HL-60 (cell line): ENCODE measurements around the gene FBLIM1.

Source experiments
- GABPA ChIP-seq: IDR thresholded peaks from 2 replicates; pipeline ENCODE4 v1.6.1; 2012; ENCODE audit warnings: low read depth
- POLR2AphosphoS5 ChIP-seq: IDR thresholded peaks from 2 replicates; pipeline ENCODE4 v1.6.1; 2012; ENCODE audit warnings: low read depth
- TF ChIP-seq, protein P1 (sequence below): IDR thresholded peaks from one replicate; pipeline ENCODE4 v1.5.1; 2011; ENCODE audit warnings: low read length, control low read depth, inconsistent platforms; ENCODE audit not compliant: insufficient read depth
- TF ChIP-seq, protein P2 (sequence below): IDR thresholded peaks from 2 replicates; pipeline ENCODE4 v1.6.1; 2012; ENCODE audit warnings: low read depth; ENCODE audit not compliant: insufficient replicate concordance

DNA sequence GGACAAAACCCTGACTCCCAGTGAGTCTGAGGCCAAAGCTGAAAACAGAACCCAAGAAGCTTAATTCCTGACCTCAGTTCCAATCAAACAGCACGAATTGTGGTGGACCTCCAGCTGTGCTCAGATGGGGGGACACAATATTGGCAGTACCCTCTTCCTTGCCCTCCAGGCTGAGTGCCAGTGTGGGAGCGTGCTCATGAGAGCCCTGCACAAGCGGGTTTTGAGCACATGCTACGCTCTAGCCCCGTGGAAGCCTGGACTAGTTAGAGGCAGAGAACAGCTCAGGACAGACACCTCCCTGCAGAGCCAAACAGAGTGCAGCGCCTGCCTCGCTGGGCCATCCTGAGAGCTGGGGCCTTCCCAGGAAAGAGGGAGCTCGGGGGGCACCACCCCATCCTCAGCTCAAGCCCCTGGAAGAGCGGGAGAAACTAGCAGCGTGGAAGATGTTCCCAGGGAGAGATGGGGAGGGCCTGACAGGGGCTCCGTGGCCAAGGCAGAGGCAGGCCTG, 25.3 kb upstream of the FBLIM1 start:
- TF ChIP-seq GABPA (no peak), POLR2AphosphoS5 (no peak)
- TF ChIP-seq, protein P1, sequence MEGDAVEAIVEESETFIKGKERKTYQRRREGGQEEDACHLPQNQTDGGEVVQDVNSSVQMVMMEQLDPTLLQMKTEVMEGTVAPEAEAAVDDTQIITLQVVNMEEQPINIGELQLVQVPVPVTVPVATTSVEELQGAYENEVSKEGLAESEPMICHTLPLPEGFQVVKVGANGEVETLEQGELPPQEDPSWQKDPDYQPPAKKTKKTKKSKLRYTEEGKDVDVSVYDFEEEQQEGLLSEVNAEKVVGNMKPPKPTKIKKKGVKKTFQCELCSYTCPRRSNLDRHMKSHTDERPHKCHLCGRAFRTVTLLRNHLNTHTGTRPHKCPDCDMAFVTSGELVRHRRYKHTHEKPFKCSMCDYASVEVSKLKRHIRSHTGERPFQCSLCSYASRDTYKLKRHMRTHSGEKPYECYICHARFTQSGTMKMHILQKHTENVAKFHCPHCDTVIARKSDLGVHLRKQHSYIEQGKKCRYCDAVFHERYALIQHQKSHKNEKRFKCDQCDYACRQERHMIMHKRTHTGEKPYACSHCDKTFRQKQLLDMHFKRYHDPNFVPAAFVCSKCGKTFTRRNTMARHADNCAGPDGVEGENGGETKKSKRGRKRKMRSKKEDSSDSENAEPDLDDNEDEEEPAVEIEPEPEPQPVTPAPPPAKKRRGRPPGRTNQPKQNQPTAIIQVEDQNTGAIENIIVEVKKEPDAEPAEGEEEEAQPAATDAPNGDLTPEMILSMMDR, result no peak
- TF ChIP-seq, protein P2, sequence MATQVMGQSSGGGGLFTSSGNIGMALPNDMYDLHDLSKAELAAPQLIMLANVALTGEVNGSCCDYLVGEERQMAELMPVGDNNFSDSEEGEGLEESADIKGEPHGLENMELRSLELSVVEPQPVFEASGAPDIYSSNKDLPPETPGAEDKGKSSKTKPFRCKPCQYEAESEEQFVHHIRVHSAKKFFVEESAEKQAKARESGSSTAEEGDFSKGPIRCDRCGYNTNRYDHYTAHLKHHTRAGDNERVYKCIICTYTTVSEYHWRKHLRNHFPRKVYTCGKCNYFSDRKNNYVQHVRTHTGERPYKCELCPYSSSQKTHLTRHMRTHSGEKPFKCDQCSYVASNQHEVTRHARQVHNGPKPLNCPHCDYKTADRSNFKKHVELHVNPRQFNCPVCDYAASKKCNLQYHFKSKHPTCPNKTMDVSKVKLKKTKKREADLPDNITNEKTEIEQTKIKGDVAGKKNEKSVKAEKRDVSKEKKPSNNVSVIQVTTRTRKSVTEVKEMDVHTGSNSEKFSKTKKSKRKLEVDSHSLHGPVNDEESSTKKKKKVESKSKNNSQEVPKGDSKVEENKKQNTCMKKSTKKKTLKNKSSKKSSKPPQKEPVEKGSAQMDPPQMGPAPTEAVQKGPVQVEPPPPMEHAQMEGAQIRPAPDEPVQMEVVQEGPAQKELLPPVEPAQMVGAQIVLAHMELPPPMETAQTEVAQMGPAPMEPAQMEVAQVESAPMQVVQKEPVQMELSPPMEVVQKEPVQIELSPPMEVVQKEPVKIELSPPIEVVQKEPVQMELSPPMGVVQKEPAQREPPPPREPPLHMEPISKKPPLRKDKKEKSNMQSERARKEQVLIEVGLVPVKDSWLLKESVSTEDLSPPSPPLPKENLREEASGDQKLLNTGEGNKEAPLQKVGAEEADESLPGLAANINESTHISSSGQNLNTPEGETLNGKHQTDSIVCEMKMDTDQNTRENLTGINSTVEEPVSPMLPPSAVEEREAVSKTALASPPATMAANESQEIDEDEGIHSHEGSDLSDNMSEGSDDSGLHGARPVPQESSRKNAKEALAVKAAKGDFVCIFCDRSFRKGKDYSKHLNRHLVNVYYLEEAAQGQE, result no peak
